HG03521 (cell line): Measurements from ENCODE around the gene PUM2.
"Not testable (repeated sequence)": the region's sequence is repeated elsewhere in the genome, so short reads cannot be mapped to it uniquely, and the experiment has no call there.

Source experiments
- ATAC-seq: cut with Tn5 transposase; IDR thresholded peaks from one replicate; pipeline ENCODE4 v1.9.1; 2021; ENCODE audit warnings: mild to moderate bottlenecking, moderate library complexity; ENCODE audit not compliant: unreplicated experiment

PUM2 gene

GRCh38 chr2:20294231-20294630 lies 56.4 kb downstream of the PUM2 start:
- ATAC-seq = no peak

- ATAC-seq = no peak
Observed at GRCh38 chr2:20292984-20293383, 57.7 kb downstream of the PUM2 start.

GRCh38 chr2:20291846-20292408 lies 58.7 kb downstream of the PUM2 start:
- no peak for ATAC-seq

GRCh38 chr2:20291106-20291564 lies 59.5 kb downstream of the PUM2 start:
- ATAC-seq = no peak

- ATAC-seq = no peak
Observed at GRCh38 chr2:20288642-20289340, 61.9 kb downstream of the PUM2 start.

- ATAC-seq = no peak
Observed at GRCh38 chr2:20282916-20283592, 67.6 kb downstream of the PUM2 start.

GRCh38 chr2:20281876-20282275 lies 68.8 kb downstream of the PUM2 start:
- no peak for ATAC-seq

GRCh38 chr2:20273042-20273441 lies 77.6 kb downstream of the PUM2 start:
- ATAC-seq = no peak

- not testable (repeated sequence) for ATAC-seq
Observed at GRCh38 chr2:20268317-20268716, 82.3 kb downstream of the PUM2 start.

- ATAC-seq = no peak
Observed at GRCh38 chr2:20267529-20267928, 83.1 kb downstream of the PUM2 start.

GRCh38 chr2:20264629-20265028 lies 86.0 kb downstream of the PUM2 start:
- ATAC-seq = no peak

- no peak for ATAC-seq
Observed at GRCh38 chr2:20257411-20257810, 93.2 kb downstream of the PUM2 start.

GRCh38 chr2:20254731-20255130 lies 95.9 kb downstream of the PUM2 start:
- ATAC-seq = no peak

- ATAC-seq = no peak
Observed at GRCh38 chr2:20250436-20250835, 100.2 kb downstream of the PUM2 start.

GRCh38 chr2:20249170-20249569 lies 101.5 kb downstream of the PUM2 start:
- no peak for ATAC-seq

GRCh38 chr2:20247084-20247483 lies 103.6 kb downstream of the PUM2 start:
- ATAC-seq = no peak

GRCh38 chr2:20243637-20244036 lies 107.0 kb downstream of the PUM2 start:
- ATAC-seq = not testable (repeated sequence)

- ATAC-seq = no peak
Observed at GRCh38 chr2:20242727-20243377, 107.8 kb downstream of the PUM2 start.

GRCh38 chr2:20241973-20242726 lies 108.5 kb downstream of the PUM2 start:
- no peak for ATAC-seq

GRCh38 chr2:20240291-20240690 lies 110.4 kb downstream of the PUM2 start:
- not testable (repeated sequence) for ATAC-seq

GRCh38 chr2:20236496-20236895 lies 114.1 kb downstream of the PUM2 start:
- ATAC-seq = no peak
